ENCODE data around the gene GRPEL1. TPM values are rescaled to one million over a fixed set of nuclear protein-coding genes. Genes with fewer than 3 reads are reported as not detected.

Gene GRPEL1
- total and polyA plus RNA-seq, 2 of the 8 experiments (the other 6 are each of a cell fraction or from before 2014, with no cell fraction given) = 13.5 to 39.9 TPM

- no peak overlapping the region for H3K4me3 ChIP-seq (ENCODE audit: extremely low read depth in 1 of 4, insufficient read depth in 2 of 4, low read depth in 3 of 4, low read length in 4 of 4)
- H3K4me2 ChIP-seq (ENCODE audit: insufficient read depth in 1 of 2, low read depth in 2 of 2, low read length in 2 of 2) = no peak overlapping the region
- H3K23ac ChIP-seq (ENCODE audit: insufficient read length) = no peak overlapping the region
- no peak overlapping the region for H3K56ac ChIP-seq (replicated peaks; ENCODE audit: insufficient read length, low read depth, low read length)
- H3K27ac ChIP-seq (ENCODE audit: low read depth, low read length) = no peak overlapping the region
- H2BK20ac ChIP-seq (ENCODE audit: low read length) = no peak overlapping the region
- H2BK120ac ChIP-seq (replicated peaks; ENCODE audit: low read depth, low read length) = no peak overlapping the region
- DNase-seq (ENCODE audit: low read depth in 1 of 2, low spot score in 2 of 2) (no peak), FAIRE-seq (no peak)
- H4K91ac ChIP-seq (replicated peaks; ENCODE audit: insufficient read length, low read length) = no peak overlapping the region
- H4K20me1 ChIP-seq (replicated peaks in 1 of 2; ENCODE audit: control insufficient read depth in 1 of 2, insufficient read depth in 2 of 2, low read length in 2 of 2) = no peaks in the 10 kb centered on the region
- no peak overlapping the region for H3K9ac ChIP-seq (replicated peaks in 1 of 4; ENCODE audit: extremely low read depth in 1 of 4, low read depth in 3 of 4, low read length in 3 of 4)
- no peak overlapping the region for H3K14ac ChIP-seq (ENCODE audit: insufficient read length)
- no peak overlapping the region for H3K18ac ChIP-seq (ENCODE audit: extremely low read depth, low read length)
- H4K5ac ChIP-seq (ENCODE audit: insufficient read length, low read depth, low read length) = no peak overlapping the region
- no peaks in the 10 kb centered on the region for H3K36me3 ChIP-seq (ENCODE audit: control insufficient read depth in 2 of 4, insufficient read depth in 4 of 4, low read length in 3 of 4)
- H2AK5ac ChIP-seq (ENCODE audit: low read depth, low read length) = no peak overlapping the region
- no peak overlapping the region for H2AFZ ChIP-seq (ENCODE audit: low read length)
- H2BK5ac ChIP-seq (ENCODE audit: low read depth, low read length) = no peak overlapping the region
- no peak overlapping the region for H2BK15ac ChIP-seq (ENCODE audit: low read length)
- WGBS, 2 experiments (ENCODE audit: extremely low coverage in 1 of 2, insufficient coverage in 1 of 2, insufficient read length in 1 of 2, insufficient replicate concordance in 2 of 2, low coverage in 1 of 2, low lambda C conversion rate in 2 of 2, missing lambda C conversion rate in 1 of 2) = 81% methylated on average over 6 of the region's 6 CpGs; no CpG with 5 or more reads in 1 of the 2 experiments
- H3K79me2 ChIP-seq (ENCODE audit: control insufficient read depth in 1 of 2, insufficient read depth in 2 of 2, low read length in 2 of 2) = no peaks in the 10 kb centered on the region
- no peaks in the 10 kb centered on the region for H3K79me1 ChIP-seq (ENCODE audit: low read depth, low read length)
- H3K4me1 ChIP-seq (replicated peaks in 1 of 4; ENCODE audit: control insufficient read depth in 3 of 4, insufficient read depth in 4 of 4, low read length in 3 of 4) = peaks cover 0 to under 1% (median under 1%) of the 10 kb centered on the region in 4 experiments; a peak in 4 of 7 replicates
- H3K9me3 ChIP-seq (ENCODE audit: insufficient read depth in 2 of 2, low read depth in 1 of 2, low read length in 1 of 2) = peaks cover 0 to 4% of the 10 kb centered on the region in 2 experiments; a peak in 1 of 4 replicates
- H3K23me2 ChIP-seq (ENCODE audit: low read depth, low read length) = peaks cover under 1% of the 10 kb centered on the region; the same call in 1 of the 2 replicates
- H3K27me3 ChIP-seq (replicated peaks in 1 of 4; ENCODE audit: control insufficient read depth in 3 of 4, extremely low read depth in 1 of 4, insufficient read depth in 3 of 4, low read length in 3 of 4) = peaks cover 2 to 11% (median 9%) of the 10 kb centered on the region in 4 experiments
- H3K4ac ChIP-seq (replicated peaks; ENCODE audit: insufficient read length, low read depth, low read length) = no peak overlapping the region
- no peak overlapping the region for H2BK12ac ChIP-seq (ENCODE audit: low read depth, low read length)
- ChIA-PET CTCF (ENCODE audit: partially characterized antibody) (interaction anchor here (1.4 kb wide), 1 partner anchor 25 kb away, joined by 3 read pairs; no protein-coding TSS in a partner anchor), POLR2A (ENCODE audit: partially characterized antibody) (no interaction called here)
- no peak overlapping the region for H4K8ac ChIP-seq (ENCODE audit: extremely low read depth, insufficient read depth, low read length)
- no peak for TF ChIP-seq SIX5 (IDR thresholded peaks at IDR 0.05; ENCODE audit: low read depth, low read length)
- TF ChIP-seq POLR2AphosphoS5 (IDR thresholded peaks at IDR 0.05; ENCODE audit: low read depth, low read length) = no peak
- TF ChIP-seq ZNF274 (IDR thresholded peaks at IDR 0.05; ENCODE audit: borderline replicate concordance, extremely low read depth, low read length) = no peak
- no peak for TF ChIP-seq POU5F1 (IDR thresholded peaks at IDR 0.05; ENCODE audit: low read depth, low read length)
- no peak for TF ChIP-seq KDM4A (IDR thresholded peaks at IDR 0.05; ENCODE audit: low read depth, low read length, severe bottlenecking)
- no peak for TF ChIP-seq RAD21 (IDR thresholded peaks at IDR 0.05 in 1 of 2, conservative IDR thresholded peaks at IDR 0.05 in 1 of 2; ENCODE audit: low read depth in 2 of 2, low read length in 2 of 2)
- no peak for TF ChIP-seq FOSL1 (IDR thresholded peaks at IDR 0.05; ENCODE audit: insufficient read depth, low read depth, low read length)
- TF ChIP-seq SP1 (IDR thresholded peaks at IDR 0.05; ENCODE audit: low read depth, low read length) = no peak
- no peak for TF ChIP-seq RNF2 (IDR thresholded peaks at IDR 0.05; ENCODE audit: borderline replicate concordance, low read depth, low read length, missing control alignments, poor library complexity, severe bottlenecking)
- no peak for TF ChIP-seq CHD1 (IDR thresholded peaks at IDR 0.05; ENCODE audit: low read depth, low read length)
- no peak for TF ChIP-seq TCF12 (IDR thresholded peaks at IDR 0.05; ENCODE audit: low read depth, low read length)
- no peak for TF ChIP-seq RBBP5 (IDR thresholded peaks at IDR 0.05; ENCODE audit: borderline replicate concordance, low read depth, low read length)
- no peak for TF ChIP-seq CREB1 (IDR thresholded peaks at IDR 0.05)
- no peak for TF ChIP-seq CBX8 (IDR thresholded peaks at IDR 0.05; ENCODE audit: borderline replicate concordance, low read depth, low read length)
- no peak for TF ChIP-seq MAFK (IDR thresholded peaks at IDR 0.05; ENCODE audit: low read depth, low read length)
Measured at GRCh38 chr4:7108660-7109059, 40.8 kb upstream of the GRPEL1 start.
